NCI-H2196 (cell line): ENCODE measurements around the gene TERT.
"Not testable (repeated sequence)": the region's sequence is repeated elsewhere in the genome, so short reads cannot be mapped to it uniquely, and the experiment has no call there.

Source experiments
- DNase-seq: peaks from one replicate; lab custom pipeline; 2025; ENCODE audit not compliant: unreplicated experiment; lab: John Stamatoyannopoulos, UW

The TERT gene

DNA sequence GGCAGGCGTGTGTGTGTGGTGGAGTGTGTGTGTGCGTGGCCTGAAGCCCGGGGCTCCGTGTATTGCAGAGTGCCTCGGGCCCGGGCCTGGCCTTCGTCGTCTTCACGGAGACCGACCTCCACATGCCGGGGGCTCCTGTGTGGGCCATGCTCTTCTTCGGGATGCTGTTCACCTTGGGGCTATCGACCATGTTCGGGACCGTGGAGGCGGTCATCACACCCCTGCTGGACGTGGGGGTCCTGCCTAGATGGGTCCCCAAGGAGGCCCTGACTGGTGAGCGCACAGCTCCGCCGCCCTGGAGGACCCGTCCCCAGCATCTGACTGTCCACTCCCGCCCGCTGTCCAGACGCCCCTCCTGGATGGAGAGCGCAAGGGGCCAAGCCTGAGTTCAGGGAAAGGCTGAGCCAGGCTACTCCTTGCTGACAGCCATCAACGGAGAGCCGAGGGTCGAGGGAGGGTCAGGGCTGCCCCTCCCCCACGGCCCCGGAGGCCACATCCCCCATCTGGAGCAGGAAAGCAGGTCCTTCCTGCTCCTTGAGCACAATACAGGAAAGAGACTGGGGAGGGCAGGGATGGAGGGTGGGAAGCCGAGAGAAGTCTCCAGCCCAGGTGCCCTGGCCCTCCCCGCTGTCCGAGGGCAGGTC lies 51.3 kb downstream of the TERT start:
- no peak for DNase-seq

DNA sequence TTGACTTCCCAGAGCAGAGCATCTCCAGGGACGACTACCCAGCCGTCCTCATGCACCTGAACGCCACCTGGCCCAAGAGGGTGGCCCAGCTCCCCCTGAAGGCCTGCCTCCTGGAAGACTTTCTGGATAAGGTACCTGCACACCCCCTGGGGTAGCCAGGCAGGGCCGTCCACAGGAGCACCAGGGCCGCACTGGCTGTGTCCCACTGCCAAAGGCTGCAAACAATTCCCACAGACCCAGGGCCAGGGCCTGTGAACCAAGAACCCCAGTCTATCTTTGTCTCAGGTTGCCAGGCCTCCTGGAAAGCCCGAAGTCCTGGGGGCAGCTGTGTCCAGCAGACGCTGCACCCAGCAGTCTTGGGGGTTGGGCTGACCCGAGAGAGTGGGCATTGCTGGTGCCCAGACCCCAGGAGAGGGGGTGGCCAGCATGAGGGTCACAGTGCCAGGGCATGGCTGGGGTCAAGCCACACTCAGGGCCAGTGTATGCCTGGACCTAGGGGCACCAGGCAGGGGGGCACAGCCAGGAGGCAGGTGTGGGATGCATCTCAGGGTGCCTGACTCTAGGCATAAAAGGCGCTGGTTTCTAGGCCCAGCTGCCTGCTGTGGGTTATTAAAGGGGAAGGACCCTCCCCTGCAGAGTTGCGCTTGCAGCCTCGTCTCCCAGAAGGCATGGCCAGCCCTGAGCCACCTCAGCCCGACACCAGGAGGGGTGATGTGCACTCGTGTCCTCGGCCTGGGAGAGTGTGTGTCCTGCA lies 52.0 kb downstream of the TERT start:
- DNase-seq, result no peak

DNA sequence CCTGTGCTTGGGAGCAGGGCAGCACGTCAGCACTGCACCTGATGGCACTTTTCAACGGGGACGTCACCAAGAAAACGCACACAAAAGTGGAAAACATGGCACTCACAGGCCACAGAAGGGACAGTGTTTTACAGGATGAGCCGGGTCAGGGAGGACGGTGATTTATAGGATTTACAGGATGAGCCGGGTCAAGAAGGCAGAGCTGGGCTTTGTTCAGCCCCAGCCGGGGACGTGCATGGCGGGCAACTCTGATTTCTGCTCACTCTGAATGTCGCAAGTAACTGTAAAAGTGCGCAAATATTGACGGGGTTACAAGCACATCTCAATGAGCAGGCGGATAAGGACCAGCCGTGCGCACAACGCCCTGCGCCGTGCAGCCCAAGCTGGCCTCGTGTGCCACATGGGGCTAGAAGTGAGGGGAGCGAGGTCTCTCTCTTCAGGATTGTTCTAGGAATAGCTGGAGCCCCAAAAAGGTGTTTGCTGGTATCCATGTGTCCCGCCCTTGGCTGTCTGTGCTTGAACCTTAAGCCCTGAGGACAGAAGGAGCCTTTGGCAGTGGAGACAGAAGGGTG lies 53.3 kb downstream of the TERT start:
- DNase-seq, result no peak

DNA sequence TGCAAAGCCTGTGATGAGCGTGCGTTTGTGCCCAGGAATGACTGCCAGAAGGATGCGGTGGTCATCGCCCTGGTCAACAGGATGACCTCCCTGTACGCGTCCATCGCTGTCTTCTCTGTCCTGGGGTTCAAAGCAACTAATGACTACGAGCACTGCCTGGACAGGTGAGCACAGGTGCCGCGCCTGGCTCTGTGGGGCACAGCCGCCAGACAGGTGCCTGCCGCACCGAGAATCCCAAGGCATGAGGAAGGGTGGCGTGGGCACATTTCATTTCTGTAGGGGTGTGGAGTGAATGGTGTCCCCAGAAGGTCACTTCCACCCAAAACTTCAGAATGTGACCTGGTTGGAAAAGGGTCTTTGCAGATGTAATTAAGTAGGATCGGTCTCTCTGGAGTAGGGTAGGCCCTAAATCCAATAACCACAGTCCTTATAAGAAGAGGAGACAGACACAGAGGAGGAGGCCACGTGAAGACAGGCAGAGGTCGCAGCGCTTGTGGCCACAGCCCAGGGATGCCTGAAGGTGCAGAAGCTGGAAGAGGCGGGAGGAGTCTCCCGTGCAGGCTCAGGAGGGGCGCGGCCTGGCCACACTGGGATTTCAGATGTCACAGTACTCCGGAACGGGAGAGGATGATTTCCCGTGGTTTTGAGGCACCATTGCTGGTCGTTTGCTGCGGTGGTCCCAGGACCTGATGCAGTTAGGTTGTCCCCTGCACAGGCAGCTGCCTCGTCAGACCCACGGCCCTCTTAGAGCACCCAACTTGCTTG lies 54.2 kb downstream of the TERT start:
- no peak for DNase-seq

DNA sequence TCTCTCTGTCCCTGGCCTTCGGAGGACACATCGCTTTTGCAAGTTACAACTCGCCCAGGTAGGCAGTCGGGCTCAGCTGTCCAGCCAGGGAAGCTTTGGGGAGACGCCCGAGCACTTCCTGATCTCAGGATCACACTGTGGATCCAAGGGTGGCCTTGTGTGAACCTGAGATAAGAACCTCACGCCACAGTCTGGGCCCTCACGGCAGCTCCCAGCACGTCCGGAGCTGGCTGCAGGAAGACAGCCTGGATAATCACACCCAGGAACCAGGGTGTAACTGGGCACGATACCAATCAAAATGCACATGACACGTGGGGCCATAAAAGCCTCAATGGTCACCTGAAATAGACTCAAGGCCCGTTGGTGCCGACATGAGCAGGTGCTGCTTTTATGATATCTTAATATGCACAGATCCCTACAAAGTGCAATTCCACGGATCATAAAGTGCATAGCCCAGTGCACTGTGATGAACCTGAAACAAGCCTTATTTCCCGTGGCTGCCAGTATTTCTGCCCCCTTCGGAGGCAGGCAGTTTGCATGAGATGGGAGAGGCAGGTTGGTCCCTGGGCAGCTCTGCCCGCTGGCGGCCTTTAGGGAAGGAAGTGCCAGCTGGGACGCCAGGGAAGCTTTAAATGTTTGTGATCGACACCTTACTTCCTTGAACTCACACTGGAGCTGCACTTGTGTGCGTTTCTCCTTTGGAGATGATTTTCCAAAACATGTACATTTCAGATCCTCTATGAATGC lies 55.2 kb downstream of the TERT start:
- DNase-seq, result peak; percentile 83

DNA sequence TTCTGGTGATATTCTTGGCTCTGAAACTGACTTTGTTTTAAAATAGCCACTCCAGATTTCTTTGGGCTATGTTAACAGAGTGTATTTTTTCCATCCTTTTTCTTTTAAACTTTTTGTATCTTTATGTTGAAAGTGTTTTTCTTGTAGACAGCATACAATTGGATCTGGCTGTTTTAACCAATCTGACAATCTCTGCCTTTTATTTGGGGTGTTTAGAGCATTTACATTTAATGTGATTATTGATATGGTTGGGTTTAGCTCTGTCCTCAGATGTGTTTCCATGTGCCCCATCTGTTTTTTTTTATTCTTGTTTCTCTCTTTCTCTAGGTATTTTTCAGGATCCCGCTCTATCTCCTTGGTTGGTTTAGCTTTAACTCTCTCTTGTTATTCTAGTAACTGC lies 59.0 kb downstream of the TERT start:
- no peak for DNase-seq

DNA sequence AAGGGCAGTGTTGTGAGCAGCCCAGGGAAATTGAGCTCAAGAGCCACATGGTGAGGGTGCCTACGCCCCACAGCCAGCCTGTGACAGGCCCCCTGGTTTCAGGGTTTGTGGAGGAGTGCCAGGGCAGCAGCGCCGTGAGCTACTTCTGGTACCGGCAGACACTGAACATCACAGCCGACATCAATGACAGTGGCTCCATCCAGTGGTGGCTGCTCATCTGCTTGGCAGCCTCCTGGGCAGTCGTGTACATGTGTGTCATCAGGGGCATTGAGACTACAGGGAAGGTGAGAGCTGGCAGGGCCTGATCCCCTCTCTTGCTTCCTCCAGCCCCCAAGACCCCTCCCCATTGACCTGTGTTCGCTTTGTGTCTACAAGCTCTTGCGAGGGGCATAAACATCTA lies 59.5 kb downstream of the TERT start:
- DNase-seq, result no peak

DNA sequence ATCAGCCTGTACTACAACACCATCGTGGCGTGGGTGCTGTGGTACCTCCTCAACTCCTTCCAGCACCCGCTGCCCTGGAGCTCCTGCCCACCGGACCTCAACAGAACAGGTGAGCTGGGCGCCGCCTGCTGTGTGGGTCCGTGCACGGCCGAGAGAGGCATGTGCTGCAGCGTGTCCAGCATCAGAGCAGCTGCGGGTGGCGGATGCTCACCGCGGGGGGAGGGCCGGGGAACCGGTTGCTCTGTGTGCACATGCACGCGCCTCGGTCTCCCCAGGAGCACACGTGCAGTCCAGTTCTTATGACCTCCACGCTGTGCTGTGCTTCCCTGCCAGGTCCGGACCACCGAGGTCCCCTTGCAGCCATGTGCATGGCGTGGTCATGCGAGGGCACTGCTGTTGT lies 62.1 kb downstream of the TERT start:
- no peak for DNase-seq

DNA sequence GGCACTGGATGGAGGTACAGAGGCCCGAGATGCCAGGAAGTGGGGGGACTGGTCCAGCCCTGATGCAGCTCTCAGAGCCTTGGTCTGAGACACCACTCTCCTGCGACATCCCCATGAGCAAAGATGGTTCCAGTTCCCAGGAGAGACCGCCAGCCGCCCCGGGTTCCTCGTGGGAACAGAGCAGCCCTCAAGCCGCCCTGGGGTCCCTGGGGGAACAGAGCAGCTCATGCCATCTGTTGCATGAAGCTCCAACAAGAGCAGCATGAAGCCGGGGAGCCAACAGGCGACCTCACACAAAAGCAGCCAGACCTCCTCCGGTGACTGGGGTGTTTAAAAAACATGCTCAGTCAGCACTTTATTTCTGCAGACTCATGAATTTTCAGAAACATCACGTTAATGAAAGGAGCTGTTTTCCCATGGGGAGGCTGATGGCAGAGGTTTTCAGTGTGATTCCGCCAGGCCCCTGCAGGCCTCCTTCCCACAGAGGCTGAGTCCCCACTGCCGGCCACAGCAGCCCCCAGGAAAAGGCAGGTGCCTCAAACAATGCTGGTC lies 63.4 kb downstream of the TERT start:
- DNase-seq, result no peak

DNA sequence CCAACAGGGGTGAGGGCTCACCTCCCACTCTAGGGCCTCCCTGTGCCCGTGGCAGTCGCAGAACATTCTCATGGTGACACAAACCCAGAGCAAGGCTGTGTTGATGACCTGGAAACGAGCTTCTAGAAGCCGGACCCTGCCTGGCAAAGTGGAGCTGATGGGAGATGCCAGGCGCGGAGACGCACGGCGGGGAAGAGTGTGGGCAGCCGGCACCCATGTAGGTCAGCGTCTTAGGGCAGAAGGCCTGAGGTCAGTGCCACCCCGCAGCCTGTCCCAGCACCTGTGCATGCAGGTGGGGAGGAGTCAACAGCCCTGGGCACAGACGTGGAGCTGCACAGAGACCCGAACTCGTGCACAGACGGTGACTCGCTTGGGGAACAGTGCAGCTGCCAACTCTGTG lies 64.3 kb downstream of the TERT start:
- no peak for DNase-seq

DNA sequence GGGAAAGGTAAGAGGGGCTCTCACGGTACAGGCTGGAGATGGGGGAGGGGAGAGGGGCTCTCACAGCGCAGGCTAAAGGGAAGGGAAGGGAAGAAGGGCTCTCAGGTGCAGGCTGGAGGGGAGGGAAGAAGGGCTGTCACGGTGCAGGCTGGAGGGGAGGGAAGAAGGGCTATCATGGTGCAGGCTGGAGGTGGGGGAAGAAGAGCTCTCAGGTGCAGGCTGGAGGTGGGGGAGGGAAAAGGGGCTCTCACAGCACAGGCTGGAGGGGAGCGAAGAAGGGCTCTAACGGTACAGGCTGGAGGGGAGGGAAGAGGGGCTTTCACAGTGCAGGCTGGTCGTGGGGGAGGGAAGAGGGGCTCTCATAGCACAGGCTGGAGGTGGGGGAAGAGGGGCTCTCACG lies 65.0 kb downstream of the TERT start:
- no peak for DNase-seq

DNA sequence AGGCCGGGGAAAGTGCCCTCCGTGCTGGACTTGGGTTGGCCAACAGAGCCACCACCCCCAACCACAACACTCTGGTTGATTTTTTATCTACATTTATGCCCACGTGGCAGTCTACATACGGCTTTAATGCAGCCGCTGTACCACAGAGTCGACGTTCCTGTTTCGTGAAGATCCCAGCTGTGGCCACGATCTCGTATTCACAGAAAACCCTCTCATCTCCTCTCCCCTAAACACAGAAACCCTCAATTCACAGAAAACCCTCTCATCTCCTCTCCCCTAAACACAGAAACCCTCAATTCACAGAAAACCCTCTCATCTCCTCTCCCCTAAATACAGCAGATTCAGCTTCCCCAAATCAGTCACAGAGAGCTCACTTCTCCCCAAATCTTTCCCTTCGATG lies 65.8 kb downstream of the TERT start:
- not testable (repeated sequence) for DNase-seq

DNA sequence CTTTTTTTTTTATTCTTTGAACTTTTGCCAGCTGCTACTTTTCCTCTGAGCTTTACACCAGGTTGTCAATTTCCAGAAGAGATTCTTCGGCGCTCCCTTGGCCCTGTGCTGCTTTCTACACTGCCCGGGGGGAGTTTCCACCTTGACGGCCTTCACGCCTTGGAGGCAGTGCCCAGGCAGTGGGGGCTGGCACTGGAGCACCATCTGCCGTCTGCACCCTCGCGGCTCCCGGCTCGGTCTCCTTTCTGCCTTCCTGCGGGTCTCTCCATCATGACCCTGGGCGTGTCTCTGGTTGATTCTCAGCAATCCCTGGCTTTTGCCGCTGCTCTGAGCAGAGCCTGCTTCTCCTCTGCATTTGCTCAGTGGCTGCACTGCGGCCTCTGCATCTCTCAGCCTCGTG lies 66.7 kb downstream of the TERT start:
- no peak for DNase-seq

DNA sequence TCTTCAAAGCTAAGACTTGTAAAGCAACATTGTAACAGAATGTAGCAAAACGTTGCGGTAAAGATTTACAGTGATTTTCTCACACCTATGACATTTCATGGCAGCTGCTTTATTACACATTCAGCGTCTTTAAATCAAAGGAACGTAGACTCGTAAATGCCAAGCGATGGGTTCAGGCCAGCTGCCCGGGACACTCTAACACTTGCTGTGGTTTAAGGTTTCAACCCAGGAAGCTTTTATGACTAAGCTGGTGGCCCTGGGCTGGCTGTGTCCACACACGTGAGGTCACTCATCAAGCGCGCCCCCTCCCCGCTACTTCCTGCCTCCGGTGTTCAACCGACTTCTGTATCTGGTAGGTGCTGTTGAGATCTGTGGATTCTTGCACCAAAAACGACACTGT lies 67.2 kb downstream of the TERT start:
- DNase-seq, result peak; percentile 93

DNA sequence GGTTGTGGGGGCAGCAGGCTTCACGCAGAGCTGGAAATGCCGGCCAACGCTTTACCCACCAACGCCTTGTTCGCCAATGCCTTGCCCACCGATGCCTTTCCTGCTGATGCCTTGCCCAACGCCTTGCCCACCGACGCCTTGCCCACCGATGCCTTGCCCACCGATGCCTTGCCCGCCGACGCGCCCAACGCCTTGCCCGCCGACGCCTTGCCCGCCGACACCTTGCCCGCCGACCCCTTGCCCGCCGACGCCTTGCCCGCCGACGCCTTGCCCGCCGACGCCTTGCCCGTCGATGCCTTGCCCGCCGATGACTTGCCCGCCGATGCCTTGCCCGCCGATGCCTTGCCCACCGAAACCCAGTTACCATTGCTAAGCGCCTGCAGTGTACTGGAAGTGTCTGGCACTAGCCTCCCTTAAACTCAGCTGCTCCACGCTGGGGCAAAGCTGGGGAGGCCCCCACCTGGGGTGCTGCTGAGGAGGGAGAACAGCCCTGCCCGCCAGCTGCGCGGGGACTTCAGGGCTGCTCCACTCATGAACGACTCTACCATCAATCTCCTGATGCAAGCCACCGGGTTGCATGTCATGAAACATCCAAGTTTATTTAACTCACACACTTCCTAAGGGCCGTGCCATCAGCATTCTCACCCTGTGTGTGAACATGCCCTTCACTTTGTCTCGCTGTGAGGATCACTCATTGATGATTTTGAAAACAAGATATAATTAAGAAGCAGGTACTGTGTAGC lies 67.9 kb downstream of the TERT start:
- DNase-seq, result no peak

DNA sequence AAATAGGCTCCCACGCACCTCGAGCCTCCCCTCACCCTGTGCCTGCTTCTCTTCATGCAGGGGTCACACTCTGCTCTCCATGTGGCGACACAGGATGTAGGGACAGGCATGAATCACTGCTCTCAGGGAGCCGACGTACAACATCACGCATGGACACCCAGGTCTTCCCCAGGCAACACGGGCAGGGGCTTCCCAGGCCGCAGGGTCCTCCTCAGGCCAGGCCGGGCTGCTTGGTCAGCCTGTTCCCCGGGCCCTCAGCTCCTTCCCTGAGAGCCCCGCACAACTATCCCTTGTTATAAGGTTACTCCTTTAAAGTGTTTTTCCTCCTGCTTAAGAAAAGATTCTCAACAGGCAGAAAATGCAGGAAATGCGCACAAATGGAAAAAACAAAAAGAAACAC lies 68.6 kb downstream of the TERT start:
- DNase-seq, result no peak

DNA sequence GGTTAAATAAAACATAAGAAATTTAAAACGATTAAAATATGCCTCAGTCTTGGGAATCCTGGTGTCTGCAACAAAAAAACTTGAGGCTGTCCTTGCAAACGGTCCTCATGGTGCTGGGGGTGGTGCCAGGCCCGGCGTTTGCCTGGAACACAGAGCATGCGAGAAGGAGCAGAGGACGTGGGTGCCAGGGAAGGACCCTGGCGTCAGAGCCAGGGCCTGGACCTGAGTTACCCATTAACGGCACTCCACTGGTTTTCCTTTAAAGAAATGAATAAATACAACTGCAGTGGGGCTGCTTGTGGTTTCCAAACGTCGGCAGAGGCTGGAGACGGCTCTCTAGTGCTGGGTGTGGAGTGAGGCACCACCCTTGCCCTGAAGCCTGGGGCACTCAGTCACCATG lies 69.8 kb downstream of the TERT start, which contains the start of gene SLC6A18:
Gene SLC6A18 (plus strand): TSS at position 301 of the 400 bp plus-strand sequence. CDS start 97 bp downstream, at position 398.
- no peak for DNase-seq

DNA sequence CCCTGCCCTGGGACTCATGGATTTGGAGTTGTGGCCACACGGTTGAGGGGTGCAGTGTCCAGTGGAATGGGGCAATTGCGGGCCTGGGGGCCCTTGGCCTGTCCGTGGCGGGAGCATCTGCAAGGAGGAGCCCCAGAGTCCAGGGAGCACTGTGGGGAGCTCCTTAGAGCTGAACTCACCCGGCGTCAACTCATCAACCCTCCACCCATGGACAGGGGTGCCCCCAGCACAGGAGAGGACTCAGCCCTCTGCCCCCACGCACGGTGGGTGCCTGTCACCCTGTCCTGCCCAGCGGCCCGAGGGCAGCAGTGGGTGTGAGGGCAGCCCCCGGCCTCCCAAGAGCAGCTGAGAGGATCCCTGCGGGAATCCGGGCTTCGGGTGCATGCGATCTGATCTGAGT lies 70.2 kb downstream of the TERT start:
- no peak for DNase-seq

DNA sequence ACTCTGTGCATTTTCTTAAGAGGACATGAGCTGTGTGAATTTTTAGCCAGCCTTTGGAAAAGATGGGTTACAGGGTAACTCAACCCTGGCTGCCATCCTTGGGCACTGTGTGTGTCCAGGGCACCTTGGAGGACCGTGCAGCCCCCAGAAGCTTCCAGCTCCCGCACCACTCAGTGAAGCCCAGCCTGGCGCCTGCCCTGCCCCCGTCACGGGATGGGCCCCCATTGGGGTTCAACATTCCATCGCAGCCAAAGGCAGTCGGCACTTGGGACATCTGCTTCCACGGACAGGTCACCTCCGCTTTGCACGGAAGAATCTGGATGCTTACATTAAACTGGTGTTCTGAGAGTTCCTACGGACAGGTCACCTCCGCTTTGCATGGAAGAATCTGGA lies 71.6 kb downstream of the TERT start:
- no peak for DNase-seq
